Type B pancreatic cell (in vitro differentiated cells): ENCODE data around the gene GCG. TPM values are rescaled to one million over a fixed set of nuclear protein-coding genes. Genes with fewer than 3 reads are reported as not detected.

ENCODE experiments used
- DNase-seq: peaks from one replicate; pipeline ENCODE4 v3.0.0; 2021; ENCODE audit warnings: mixed read lengths; ENCODE audit not compliant: unreplicated experiment; ENCODE audit errors: extremely low spot score
- H3K27ac Mint-ChIP-seq: 2 replicates; pipeline ENCODE4 v1.8.0; 2021; ENCODE audit warnings: mild to moderate bottlenecking, mixed read lengths
- H3K27me3 Mint-ChIP-seq: 2 replicates; pipeline ENCODE4 v1.8.0; 2021; ENCODE audit warnings: mixed read lengths
- H3K36me3 Mint-ChIP-seq: 2 replicates; pipeline ENCODE4 v1.8.0; 2021; ENCODE audit warnings: mixed read lengths
- H3K4me1 Mint-ChIP-seq: one replicate; pipeline ENCODE4 v1.8.0; 2021; ENCODE audit warnings: mixed read lengths; ENCODE audit not compliant: unreplicated experiment
- H3K4me3 Mint-ChIP-seq: 2 replicates; pipeline ENCODE4 v1.8.0; 2021; ENCODE audit warnings: mild to moderate bottlenecking, mixed read lengths
- H3K9me3 Mint-ChIP-seq: 2 replicates; pipeline ENCODE4 v1.8.0; 2021; ENCODE audit warnings: mixed read lengths
- CTCF ChIP-seq: fragments of 200-600 bp; sonication (generic); conservative IDR thresholded peaks from 2 replicates; pipeline ENCODE4 v1.5.0; 2021; ENCODE audit warnings: antibody characterized with exemption, mild to moderate bottlenecking
- total RNA-seq: library from RNA; stranded (reverse); gene quantifications from 2 replicates; pipeline ENCODE4 v1.2.1, GENCODE V29; 2021; ENCODE audit warnings: low replicate concordance

Gene GCG
- total RNA-seq, 1 donor from 2014 or later, result 4,649 TPM

- no peaks in the 10 kb centered on the region for H3K9me3 Mint-ChIP-seq
- H3K36me3 Mint-ChIP-seq, result peaks cover 3% of the 10 kb centered on the region
- H3K4me3 Mint-ChIP-seq, result no peak overlapping the region
- H3K27ac Mint-ChIP-seq, result no peak overlapping the region
- TF ChIP-seq CTCF, result no peak
- H3K27me3 Mint-ChIP-seq, result peaks cover 5% of the 10 kb centered on the region
- no peaks in the 10 kb centered on the region for H3K4me1 Mint-ChIP-seq
- no peak for DNase-seq
Measured at GRCh38 chr2:162100579-162100978, 51.5 kb downstream of the GCG start.

- H3K4me1 Mint-ChIP-seq, result no peaks in the 10 kb centered on the region
- H3K9me3 Mint-ChIP-seq, result no peaks in the 10 kb centered on the region
- H3K27me3 Mint-ChIP-seq, result peaks cover 5% of the 10 kb centered on the region
- no peak for TF ChIP-seq CTCF
- H3K36me3 Mint-ChIP-seq, result peaks cover 3% of the 10 kb centered on the region
- no peak overlapping the region for H3K27ac Mint-ChIP-seq
- H3K4me3 Mint-ChIP-seq, result no peak overlapping the region
- DNase-seq, result no peak
Measured at GRCh38 chr2:162099836-162100235, 52.2 kb downstream of the GCG start.

Other genes starting within 250 kb of the GCG start
- gene DPP4, start 78.0 kb downstream of the GCG start, total RNA-seq, result 55.9 and 89.4 TPM in 2 replicates
- 0.71 and 27.3 TPM in 2 replicates for gene FAP, start 91.2 kb upstream of the GCG start, total RNA-seq
- gene IFIH1, start 166.4 kb upstream of the GCG start, total RNA-seq, result 10.4 and 17.5 TPM in 2 replicates
- 21.1 and 30.4 TPM in 2 replicates for gene GCA, start 191.9 kb upstream of the GCG start, total RNA-seq